Measurements from ENCODE around the gene TNIP1.
A peak's percentile ranks its signal among the peaks of the same experiment; 100 is the strongest.

- TF ChIP-seq, protein P1, sequence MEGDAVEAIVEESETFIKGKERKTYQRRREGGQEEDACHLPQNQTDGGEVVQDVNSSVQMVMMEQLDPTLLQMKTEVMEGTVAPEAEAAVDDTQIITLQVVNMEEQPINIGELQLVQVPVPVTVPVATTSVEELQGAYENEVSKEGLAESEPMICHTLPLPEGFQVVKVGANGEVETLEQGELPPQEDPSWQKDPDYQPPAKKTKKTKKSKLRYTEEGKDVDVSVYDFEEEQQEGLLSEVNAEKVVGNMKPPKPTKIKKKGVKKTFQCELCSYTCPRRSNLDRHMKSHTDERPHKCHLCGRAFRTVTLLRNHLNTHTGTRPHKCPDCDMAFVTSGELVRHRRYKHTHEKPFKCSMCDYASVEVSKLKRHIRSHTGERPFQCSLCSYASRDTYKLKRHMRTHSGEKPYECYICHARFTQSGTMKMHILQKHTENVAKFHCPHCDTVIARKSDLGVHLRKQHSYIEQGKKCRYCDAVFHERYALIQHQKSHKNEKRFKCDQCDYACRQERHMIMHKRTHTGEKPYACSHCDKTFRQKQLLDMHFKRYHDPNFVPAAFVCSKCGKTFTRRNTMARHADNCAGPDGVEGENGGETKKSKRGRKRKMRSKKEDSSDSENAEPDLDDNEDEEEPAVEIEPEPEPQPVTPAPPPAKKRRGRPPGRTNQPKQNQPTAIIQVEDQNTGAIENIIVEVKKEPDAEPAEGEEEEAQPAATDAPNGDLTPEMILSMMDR (IDR thresholded peaks at IDR 0.05): no peak
- TF ChIP-seq POLR2AphosphoS5 (IDR thresholded peaks at IDR 0.05) (peak in 1 of 3 donors; percentile 9), POLR2A (IDR thresholded peaks at IDR 0.05) (no peak)
These were observed 49.3 kb downstream of the TNIP1 start for GRCh38 chr5:151031554-151031953.

Data from transverse colon (tissue), 4 donors.